Astrocyte of the spinal cord (primary cell): Measurements from ENCODE around the gene PIGX.

Experiments
- DNase-seq: peaks from one replicate; pipeline ENCODE4 v3.0.0; 2011; ENCODE audit warnings: low read depth, low spot score
- H3K4me3 ChIP-seq: 2 replicates; pipeline ENCODE4 v1.5.1; 2011; ENCODE audit warnings: low read depth, mild to moderate bottlenecking, low read length, moderate library complexity
- in situ Hi-C: cut with HindIII; loops from 2 replicates; pipeline ENCODE4 v1.10.0; 2017; ENCODE audit warnings: low sequenced_read_pairs
- TF ChIP-seq, protein P1 (sequence below): IDR thresholded peaks from 2 replicates; pipeline ENCODE4 v1.5.1; 2012; ENCODE audit warnings: low read depth, mild to moderate bottlenecking, low read length, inconsistent platforms

PIGX gene

DNA sequence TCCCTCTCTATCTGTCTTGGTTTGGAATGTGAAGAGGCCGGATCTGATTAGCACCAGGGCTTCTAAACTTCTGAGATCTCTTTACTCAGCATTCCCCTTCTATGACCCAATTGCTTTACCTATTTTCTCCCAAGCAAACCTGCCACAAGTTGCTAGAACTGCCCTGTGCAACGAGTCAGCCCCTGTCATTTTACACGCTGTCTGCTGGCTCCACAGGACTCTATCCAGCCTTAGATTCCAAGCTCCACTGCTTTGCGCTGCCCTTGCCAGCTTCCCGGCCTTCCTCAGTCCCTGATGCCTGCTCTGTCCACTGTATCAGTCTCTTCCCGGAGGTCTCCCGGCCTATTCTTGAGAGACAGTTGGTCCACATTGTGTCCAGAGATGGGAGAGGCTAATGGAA lies 12.4 kb upstream of the PIGX start:
- in situ Hi-C loops = no loop called here
- no peak for DNase-seq
- no peak overlapping the region for H3K4me3 ChIP-seq
- TF ChIP-seq, protein P1, sequence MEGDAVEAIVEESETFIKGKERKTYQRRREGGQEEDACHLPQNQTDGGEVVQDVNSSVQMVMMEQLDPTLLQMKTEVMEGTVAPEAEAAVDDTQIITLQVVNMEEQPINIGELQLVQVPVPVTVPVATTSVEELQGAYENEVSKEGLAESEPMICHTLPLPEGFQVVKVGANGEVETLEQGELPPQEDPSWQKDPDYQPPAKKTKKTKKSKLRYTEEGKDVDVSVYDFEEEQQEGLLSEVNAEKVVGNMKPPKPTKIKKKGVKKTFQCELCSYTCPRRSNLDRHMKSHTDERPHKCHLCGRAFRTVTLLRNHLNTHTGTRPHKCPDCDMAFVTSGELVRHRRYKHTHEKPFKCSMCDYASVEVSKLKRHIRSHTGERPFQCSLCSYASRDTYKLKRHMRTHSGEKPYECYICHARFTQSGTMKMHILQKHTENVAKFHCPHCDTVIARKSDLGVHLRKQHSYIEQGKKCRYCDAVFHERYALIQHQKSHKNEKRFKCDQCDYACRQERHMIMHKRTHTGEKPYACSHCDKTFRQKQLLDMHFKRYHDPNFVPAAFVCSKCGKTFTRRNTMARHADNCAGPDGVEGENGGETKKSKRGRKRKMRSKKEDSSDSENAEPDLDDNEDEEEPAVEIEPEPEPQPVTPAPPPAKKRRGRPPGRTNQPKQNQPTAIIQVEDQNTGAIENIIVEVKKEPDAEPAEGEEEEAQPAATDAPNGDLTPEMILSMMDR = no peak

DNA sequence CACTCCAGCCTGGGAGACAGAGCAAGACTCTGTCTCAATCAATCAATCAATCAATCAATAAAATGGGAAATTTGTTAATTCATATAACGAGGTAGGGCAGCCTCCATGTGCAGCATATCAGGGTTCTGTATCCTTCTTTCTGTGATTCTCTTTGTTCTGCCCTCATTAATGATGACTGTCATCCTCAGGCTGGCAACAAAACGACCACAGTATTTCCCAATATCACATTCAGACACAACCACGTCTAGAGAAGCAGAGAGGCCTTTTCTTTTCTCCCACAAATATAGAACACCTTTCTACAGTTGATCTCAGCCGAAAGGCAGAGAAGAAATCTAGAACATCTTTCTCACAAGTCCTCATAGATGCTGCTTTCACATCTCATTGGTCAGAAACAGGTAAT lies 11.4 kb upstream of the PIGX start:
- no peak for DNase-seq
- TF ChIP-seq, protein P1 = no peak
- in situ Hi-C loops = no loop called here
- no peak overlapping the region for H3K4me3 ChIP-seq

DNA sequence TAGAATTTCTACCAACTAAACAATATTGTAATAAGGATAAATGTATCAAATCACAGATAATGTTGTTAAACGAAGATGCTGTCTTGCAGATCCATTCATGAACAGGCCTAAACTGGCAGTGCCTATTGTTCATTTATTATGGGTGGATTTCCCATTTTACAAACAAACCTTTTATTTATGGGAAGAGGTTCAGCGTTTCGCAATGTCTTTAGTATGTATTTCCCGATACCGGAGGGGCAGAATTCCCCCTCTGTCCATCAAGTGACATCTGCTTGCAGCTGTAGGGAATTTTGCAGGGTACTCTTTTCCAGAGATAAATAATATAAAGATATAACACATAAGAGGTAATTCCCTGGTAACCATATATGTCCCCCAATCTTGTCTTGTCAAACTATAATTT lies 5.8 kb upstream of the PIGX start:
- TF ChIP-seq, protein P1 = no peak
- H3K4me3 ChIP-seq = no peak overlapping the region
- in situ Hi-C loops = no loop called here
- DNase-seq = no peak

DNA sequence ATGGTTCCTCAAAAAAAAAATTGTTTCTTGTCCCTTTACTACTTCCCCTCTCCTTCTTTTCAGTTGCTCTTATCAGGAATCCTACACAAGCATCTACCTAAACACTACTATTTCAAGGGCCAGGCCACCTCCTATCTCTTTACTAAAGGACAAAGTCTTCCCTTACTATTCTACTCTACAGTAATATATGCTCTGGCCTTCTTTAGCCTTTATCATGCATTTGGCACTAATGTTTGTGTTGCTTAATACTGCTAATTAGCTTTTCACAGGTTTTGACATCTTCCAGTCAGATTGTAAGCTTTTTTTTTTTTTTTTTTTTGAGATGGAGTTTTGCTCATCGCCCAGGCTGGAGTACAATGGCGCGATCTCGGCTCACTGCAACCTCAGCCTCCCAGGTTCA lies 5.4 kb upstream of the PIGX start:
- no peak overlapping the region for H3K4me3 ChIP-seq
- no peak for DNase-seq
- TF ChIP-seq, protein P1 = no peak
- in situ Hi-C loops = no loop called here

DNA sequence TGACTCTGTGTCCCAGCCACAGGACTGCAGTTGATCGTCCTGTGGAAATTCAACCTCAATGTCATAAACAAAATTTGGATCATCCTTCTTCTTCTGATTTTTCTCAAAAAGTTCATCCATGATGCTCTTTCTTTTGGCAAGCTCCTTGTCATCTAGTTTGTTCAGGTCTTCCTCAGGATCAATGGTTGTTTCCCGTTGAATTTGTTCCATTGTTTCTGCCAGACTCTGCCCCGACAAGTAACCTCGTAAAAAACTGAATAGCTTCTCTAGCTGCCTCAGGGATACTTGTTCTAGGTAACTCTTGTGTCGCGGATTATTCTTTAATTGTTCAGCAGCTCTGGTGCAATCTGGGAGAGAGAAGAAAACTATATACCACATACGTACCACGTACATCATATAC lies 4.6 kb upstream of the PIGX start:
- TF ChIP-seq, protein P1 = no peak
- no peak overlapping the region for H3K4me3 ChIP-seq
- no peak for DNase-seq
- in situ Hi-C loops = no loop called here

DNA sequence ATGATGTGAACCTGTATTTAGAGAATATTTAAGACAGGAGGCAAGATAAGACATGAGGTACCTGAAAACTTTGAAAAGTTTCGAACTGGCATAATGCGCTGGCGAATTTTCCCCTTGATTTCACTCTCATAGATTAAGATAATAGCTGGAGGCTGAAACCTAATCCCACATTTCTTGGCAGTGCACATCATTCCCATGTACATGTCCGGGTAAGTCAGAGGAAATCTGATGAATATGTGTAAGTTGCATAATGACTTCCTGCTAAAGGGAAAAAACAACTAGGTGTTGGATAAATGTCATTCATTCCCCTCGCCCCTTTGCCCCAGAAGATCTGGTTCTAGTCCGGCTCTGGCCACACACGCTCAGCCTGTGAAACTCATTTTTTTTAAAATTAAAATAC lies 3.7 kb upstream of the PIGX start:
- DNase-seq = no peak
- in situ Hi-C loops = no loop called here
- TF ChIP-seq, protein P1 = no peak
- H3K4me3 ChIP-seq = no peak overlapping the region
